LNCAP (cell line): Measurements from ENCODE around the gene TRPC3.

Experiments
- CTCF ChIP-seq: fragments of 450-650 bp; IDR thresholded peaks from 2 replicates; pipeline ENCODE4 v1.5.1; 2017; ENCODE audit warnings: mild to moderate bottlenecking

TRPC3 gene

GRCh38 chr4:121950212-121950679 lies 1.6 kb downstream of the TRPC3 start:
- peak; percentile 75 for TF ChIP-seq CTCF

GRCh38 chr4:121946644-121947043 lies 5.2 kb downstream of the TRPC3 start:
- TF ChIP-seq CTCF = no peak

DNA sequence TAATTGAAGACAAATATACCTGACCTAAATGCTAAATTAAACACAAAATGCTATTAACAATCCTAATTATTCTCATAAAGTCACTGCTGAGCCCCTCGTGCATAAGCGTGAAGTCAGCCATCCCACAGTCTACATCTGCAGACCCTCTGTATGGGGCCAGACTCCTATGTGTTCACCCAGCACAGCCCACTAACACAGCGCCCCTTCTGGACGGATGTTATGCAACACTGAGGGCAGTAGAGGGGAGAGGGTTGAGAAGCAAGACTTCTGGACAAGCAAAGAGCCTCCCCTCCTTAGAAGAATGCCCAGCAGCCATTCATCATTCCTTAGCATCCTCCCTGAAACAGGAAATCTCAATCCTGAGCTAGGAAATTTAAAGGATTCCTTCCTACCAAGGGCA lies 7.9 kb downstream of the TRPC3 start:
- peak; percentile 28; the same call in 1 of the 2 replicates for TF ChIP-seq CTCF

DNA sequence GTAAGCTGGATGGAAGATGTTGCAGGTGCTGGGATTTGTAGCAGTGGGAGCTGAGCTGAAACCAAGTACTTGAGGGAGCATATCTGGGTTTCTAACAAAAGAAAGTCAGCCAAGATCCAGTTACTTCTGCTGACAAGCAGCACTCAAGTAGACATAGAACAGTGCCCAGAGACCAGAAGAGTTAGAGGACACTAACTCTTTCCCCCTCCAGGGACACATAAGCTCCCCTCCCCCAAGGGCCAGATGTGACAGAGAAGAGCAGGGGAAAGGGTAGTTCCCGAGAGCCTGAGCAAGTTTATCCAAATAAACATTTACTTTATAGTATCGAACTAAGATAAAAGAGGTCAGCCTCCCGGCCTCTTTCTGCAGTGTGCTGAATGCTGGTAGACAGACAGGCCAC lies 12.2 kb downstream of the TRPC3 start:
- no peak for TF ChIP-seq CTCF

DNA sequence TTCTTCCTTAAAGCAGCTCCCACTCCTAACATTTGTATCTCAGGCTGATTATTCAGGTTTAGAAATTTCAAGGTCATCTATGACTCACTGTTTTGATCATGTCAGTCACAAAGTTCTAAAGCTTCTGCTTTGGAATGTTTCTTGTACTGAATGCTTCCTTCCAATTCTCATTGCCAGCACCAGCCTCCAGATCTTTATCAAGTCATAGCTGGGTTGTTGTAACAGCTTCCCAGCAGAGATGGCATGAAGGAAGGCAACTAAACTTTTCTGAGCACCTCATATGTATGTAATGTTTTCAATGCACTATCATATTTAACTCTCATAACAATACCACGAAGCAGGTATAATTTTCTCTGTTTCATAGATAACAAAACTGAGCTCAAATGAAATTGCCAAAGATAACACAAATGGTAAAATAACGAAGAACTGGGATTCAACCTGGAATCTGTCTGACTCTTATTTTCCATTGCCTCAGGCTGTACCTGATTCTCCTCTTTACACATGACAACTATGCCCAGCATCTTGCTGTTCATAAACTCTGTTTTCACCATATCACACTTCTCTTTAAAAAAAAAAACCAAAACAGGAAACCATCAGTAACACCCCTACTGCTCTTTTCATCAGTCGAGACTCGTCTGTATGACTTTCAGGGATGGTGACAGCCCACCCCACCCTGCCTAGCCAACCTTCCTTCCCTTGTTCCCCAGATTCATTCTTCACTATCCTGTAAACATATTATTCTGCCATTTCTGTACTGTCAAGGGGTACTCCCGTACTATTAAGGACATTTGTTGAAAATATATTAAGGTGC lies 13.4 kb downstream of the TRPC3 start:
- TF ChIP-seq CTCF = no peak

- TF ChIP-seq CTCF = no peak
Measured at GRCh38 chr4:121936101-121936500, 15.8 kb downstream of the TRPC3 start.

- no peak for TF ChIP-seq CTCF
Measured at GRCh38 chr4:121934635-121935034, 17.2 kb downstream of the TRPC3 start.
